Gastroesophageal sphincter (tissue), 3 donors: ENCODE measurements around the gene GBA2.

Experiments
- POLR2A ChIP-seq, 2 donors: fragments of 450-650 bp; IDR thresholded peaks; one replicate each; pipeline ENCODE4 v1.6.1; 2017; ENCODE audit warnings: antibody characterized with exemption in 2 of 2, mild to moderate bottlenecking in 2 of 2, moderate library complexity in 1 of 2
- POLR2AphosphoS5 ChIP-seq: sonication (generic); formaldehyde crosslinking; IDR thresholded peaks from one replicate; pipeline ENCODE4 v1.6.1; 2017; ENCODE audit warnings: antibody characterized with exemption
- TF ChIP-seq, protein P1 (sequence below), 4 experiments: fragments of 200-600 bp in 2 of 4; fragments of 450-650 bp in 2 of 4; sonication (generic) in 1 of 4; IDR thresholded peaks; one replicate each; pipeline ENCODE4 v1.5.1; 2017 to 2019; ENCODE audit warnings: antibody characterized with exemption in 4 of 4, mild to moderate bottlenecking in 2 of 4, moderate library complexity in 2 of 4

DNA sequence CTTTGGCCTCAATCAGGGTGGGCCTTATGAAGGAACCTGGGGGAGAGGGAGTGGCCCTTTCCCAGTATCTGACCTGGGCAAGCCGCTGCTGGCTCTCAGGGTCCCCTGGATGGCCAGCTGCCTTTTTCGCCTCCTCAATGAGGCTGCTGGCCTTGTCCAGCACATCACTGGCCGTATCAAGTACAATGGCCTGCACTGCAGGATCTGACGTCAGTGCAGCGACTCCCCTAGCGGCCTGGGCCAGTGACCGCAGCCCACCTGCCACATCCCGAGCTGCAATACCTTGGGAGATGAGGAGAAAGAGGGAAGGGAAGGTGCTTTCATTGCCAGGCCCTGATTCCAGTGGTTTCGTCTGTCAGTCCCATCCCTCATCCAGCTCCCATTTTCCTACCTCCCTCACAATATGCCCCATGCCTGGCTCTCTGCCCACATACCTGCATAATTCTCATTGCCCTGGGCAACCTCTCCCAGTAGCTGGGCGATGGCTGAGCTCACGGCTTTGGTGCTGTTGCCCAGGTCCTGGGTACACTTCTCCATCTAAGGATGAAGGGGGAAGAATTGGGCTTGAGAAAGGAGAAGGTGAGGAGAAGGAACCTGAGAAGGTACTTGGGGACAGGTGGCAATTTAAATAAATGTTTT, 36.1 kb downstream of the GBA2 start:
- no peak for TF ChIP-seq POLR2AphosphoS5
- TF ChIP-seq POLR2A (IDR thresholded peaks at IDR 0.05) = no peak
- TF ChIP-seq, protein P1, sequence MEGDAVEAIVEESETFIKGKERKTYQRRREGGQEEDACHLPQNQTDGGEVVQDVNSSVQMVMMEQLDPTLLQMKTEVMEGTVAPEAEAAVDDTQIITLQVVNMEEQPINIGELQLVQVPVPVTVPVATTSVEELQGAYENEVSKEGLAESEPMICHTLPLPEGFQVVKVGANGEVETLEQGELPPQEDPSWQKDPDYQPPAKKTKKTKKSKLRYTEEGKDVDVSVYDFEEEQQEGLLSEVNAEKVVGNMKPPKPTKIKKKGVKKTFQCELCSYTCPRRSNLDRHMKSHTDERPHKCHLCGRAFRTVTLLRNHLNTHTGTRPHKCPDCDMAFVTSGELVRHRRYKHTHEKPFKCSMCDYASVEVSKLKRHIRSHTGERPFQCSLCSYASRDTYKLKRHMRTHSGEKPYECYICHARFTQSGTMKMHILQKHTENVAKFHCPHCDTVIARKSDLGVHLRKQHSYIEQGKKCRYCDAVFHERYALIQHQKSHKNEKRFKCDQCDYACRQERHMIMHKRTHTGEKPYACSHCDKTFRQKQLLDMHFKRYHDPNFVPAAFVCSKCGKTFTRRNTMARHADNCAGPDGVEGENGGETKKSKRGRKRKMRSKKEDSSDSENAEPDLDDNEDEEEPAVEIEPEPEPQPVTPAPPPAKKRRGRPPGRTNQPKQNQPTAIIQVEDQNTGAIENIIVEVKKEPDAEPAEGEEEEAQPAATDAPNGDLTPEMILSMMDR (IDR thresholded peaks at IDR 0.05) = no peak
